H9 (cell line): ENCODE measurements around the gene MSI2. TPM values are rescaled to one million over a fixed set of nuclear protein-coding genes. Genes with fewer than 3 reads are reported as not detected.

Experiments
- DNase-seq: peaks from one replicate; pipeline ENCODE4 v3.0.0-alpha.2; 2017
- H2AFZ ChIP-seq: one replicate; pipeline ENCODE4 v1.6.1; 2013; ENCODE audit warnings: mild to moderate bottlenecking, low read length, control low read depth, moderate library complexity
- H2AK5ac ChIP-seq: 2 replicates; pipeline ENCODE4 v1.6.1; 2013; ENCODE audit warnings: low read length, control low read depth, mixed read lengths; ENCODE audit not compliant: insufficient read length
- H2BK120ac ChIP-seq: one replicate; pipeline ENCODE4 v1.6.1; 2013; ENCODE audit warnings: low read depth, mild to moderate bottlenecking, low read length, control low read depth, inconsistent platforms; ENCODE audit not compliant: poor library complexity, severe bottlenecking
- H2BK12ac ChIP-seq: 2 replicates; pipeline ENCODE4 v1.6.1; 2013; ENCODE audit warnings: low read length, control low read depth, mixed read lengths, low read depth; ENCODE audit not compliant: insufficient read length
- H2BK15ac ChIP-seq: 2 replicates; pipeline ENCODE4 v1.6.1; 2013; ENCODE audit warnings: low read depth, low read length, control low read depth
- H2BK20ac ChIP-seq: one replicate; pipeline ENCODE4 v1.6.1; 2013; ENCODE audit warnings: low read depth, mild to moderate bottlenecking, low read length, control low read depth, inconsistent platforms; ENCODE audit not compliant: poor library complexity, severe bottlenecking
- H2BK5ac ChIP-seq: 2 replicates; pipeline ENCODE4 v1.6.1; 2013; ENCODE audit warnings: low read length, control low read depth, mixed read lengths; ENCODE audit not compliant: insufficient read length
- H3K14ac ChIP-seq: 2 replicates; pipeline ENCODE4 v1.6.1; 2013; ENCODE audit warnings: low read length, control low read depth; ENCODE audit not compliant: insufficient read depth
- H3K18ac ChIP-seq: 2 replicates; pipeline ENCODE4 v1.6.1; 2013; ENCODE audit warnings: low read depth, mild to moderate bottlenecking, mixed read lengths, low read length, control low read depth; ENCODE audit not compliant: insufficient read length
- H3K23ac ChIP-seq: 2 replicates; pipeline ENCODE4 v1.6.1; 2013; ENCODE audit warnings: low read length, control low read depth, mixed read lengths, low read depth; ENCODE audit not compliant: insufficient read length
- H3K23me2 ChIP-seq: 2 replicates; pipeline ENCODE4 v1.6.1; 2013; ENCODE audit warnings: low read depth, mild to moderate bottlenecking, mixed read lengths, low read length, control low read depth; ENCODE audit not compliant: insufficient read length, poor library complexity, severe bottlenecking
- H3K27ac ChIP-seq: 2 replicates; pipeline ENCODE4 v1.5.1; 2013; ENCODE audit warnings: low read length, control low read depth, mixed read lengths, low read depth; ENCODE audit not compliant: insufficient read length
- H3K27me3 ChIP-seq: 2 replicates; pipeline ENCODE4 v1.6.1; 2013; ENCODE audit warnings: low read length, control low read depth, inconsistent platforms; ENCODE audit not compliant: insufficient read depth
- H3K4ac ChIP-seq: 2 replicates; pipeline ENCODE4 v1.6.1; 2013; ENCODE audit warnings: low read depth, mild to moderate bottlenecking, control low read depth, inconsistent platforms, low read length, moderate library complexity
- H3K4me1 ChIP-seq: 2 replicates; pipeline ENCODE4 v1.6.1; 2013; ENCODE audit warnings: low read length, control low read depth, inconsistent platforms; ENCODE audit not compliant: insufficient read depth
- H3K4me2 ChIP-seq: 2 replicates; pipeline ENCODE4 v1.6.1; 2013; ENCODE audit warnings: low read length, control low read depth, mixed read lengths; ENCODE audit not compliant: insufficient read length, insufficient read depth
- H3K56ac ChIP-seq: 2 replicates; pipeline ENCODE4 v1.6.1; 2013; ENCODE audit warnings: low read depth, mild to moderate bottlenecking, mixed read lengths, low read length, control low read depth; ENCODE audit not compliant: insufficient read length
- H3K79me1 ChIP-seq: 2 replicates; pipeline ENCODE4 v1.6.1; 2013; ENCODE audit warnings: low read depth, mild to moderate bottlenecking, moderate library complexity, low read length, control low read depth, inconsistent platforms; ENCODE audit not compliant: insufficient read depth, poor library complexity, severe bottlenecking
- H3K79me2 ChIP-seq: 2 replicates; pipeline ENCODE4 v1.6.1; 2013; ENCODE audit warnings: low read length, control low read depth, inconsistent platforms; ENCODE audit not compliant: insufficient read depth
- H3K9ac ChIP-seq: 2 replicates; pipeline ENCODE4 v1.6.1; 2013; ENCODE audit warnings: low read length, control low read depth, mixed read lengths; ENCODE audit not compliant: insufficient read length; ENCODE audit errors: extremely low read depth
- H3K9me3 ChIP-seq: one replicate; pipeline ENCODE4 v1.6.1; 2013; ENCODE audit warnings: low read depth, low read length, inconsistent platforms; ENCODE audit not compliant: control insufficient read depth
- H3T11ph ChIP-seq: one replicate; pipeline ENCODE4 v1.6.1; 2013; ENCODE audit warnings: mild to moderate bottlenecking, low read length, control low read depth, inconsistent platforms
- H4K20me1 ChIP-seq: one replicate; pipeline ENCODE4 v1.6.1; 2013; ENCODE audit not compliant: control insufficient read depth, insufficient read length, insufficient read depth
- H4K5ac ChIP-seq: 2 replicates; pipeline ENCODE4 v1.6.1; 2013; ENCODE audit warnings: low read depth, mild to moderate bottlenecking, mixed read lengths, low read length, control low read depth; ENCODE audit not compliant: insufficient read length
- H4K8ac ChIP-seq: replicated peaks from 2 replicates; pipeline ENCODE4 v1.6.1; 2013; ENCODE audit warnings: low read length, control low read depth, mixed read lengths, low read depth; ENCODE audit not compliant: insufficient read length
- H4K91ac ChIP-seq: 2 replicates; pipeline ENCODE4 v1.6.1; 2013; ENCODE audit warnings: low read depth, mild to moderate bottlenecking, moderate library complexity, mixed read lengths, low read length, control low read depth; ENCODE audit not compliant: insufficient read length
- H3K27ac Mint-ChIP-seq, 3 experiments: 2 replicates in 2 of 3; 3 replicates in 1 of 3; pipeline ENCODE4 v1.8.0; 2020 to 2021; ENCODE audit warnings: mixed read lengths in 3 of 3, mild to moderate bottlenecking in 1 of 3, moderate library complexity in 1 of 3
- H3K27me3 Mint-ChIP-seq: 2 replicates; pipeline ENCODE4 v1.8.0; 2021; ENCODE audit warnings: low read depth, mild to moderate bottlenecking, moderate library complexity, mixed read lengths
- H3K36me3 Mint-ChIP-seq, 3 experiments: 2 replicates in 2 of 3; 3 replicates in 1 of 3; pipeline ENCODE4 v1.8.0; 2020 to 2021; ENCODE audit warnings: low read depth in 3 of 3, mixed read lengths in 3 of 3; ENCODE audit not compliant: insufficient read depth in 1 of 3
- H3K4me1 Mint-ChIP-seq, 2 experiments: 2 replicates each; pipeline ENCODE4 v1.8.0; 2020; ENCODE audit warnings: mixed read lengths in 2 of 2
- H3K4me3 Mint-ChIP-seq, 2 experiments: 2 replicates in 1 of 2; 3 replicates in 1 of 2; pipeline ENCODE4 v1.8.0; 2020 to 2021; ENCODE audit warnings: mild to moderate bottlenecking in 2 of 2, mixed read lengths in 2 of 2, moderate library complexity in 1 of 2
- H3K9me3 Mint-ChIP-seq, 2 experiments: 2 replicates in 1 of 2; 3 replicates in 1 of 2; pipeline ENCODE4 v1.8.0; 2020; ENCODE audit warnings: mild to moderate bottlenecking in 2 of 2, mixed read lengths in 2 of 2, moderate library complexity in 1 of 2
- WGBS: extraction: QIAGEN DNeasy Blood & Tissue Kit; methylation state at CpG from one replicate; pipeline ENCODE4 v1.1.7; 2013; ENCODE audit warnings: missing lambda C conversion rate, low lambda C conversion rate, mixed read lengths; ENCODE audit not compliant: insufficient read length; ENCODE audit errors: extremely low coverage; 5-methylcytosine and 5-hydroxymethylcytosine counted together
- total RNA-seq: library from RNA; stranded (reverse); gene quantifications from 2 replicates; pipeline ENCODE4 v1.2.1, GENCODE V29; 2021
- TF ChIP-seq, protein P1 (sequence below): fragments of 200-600 bp; sonication (generic); conservative IDR thresholded peaks from 3 replicates; pipeline ENCODE4 v1.8.0; 2021; ENCODE audit warnings: antibody characterized with exemption, mild to moderate bottlenecking

Gene MSI2
- total RNA-seq, 1 experiment from 2014 or later: 98.5 TPM

- Histone ChIP-seq H3K23me2 (no peaks in the 10 kb centered on the region), H3K9ac (no peak overlapping the region), H3T11ph (no peak overlapping the region), H3K56ac (no peak overlapping the region), H2BK12ac (no peak overlapping the region), H3K4ac (no peak overlapping the region), H4K5ac (no peak overlapping the region), H3K27me3 (no peaks in the 10 kb centered on the region), H3K4me1 (peaks cover 12% of the 10 kb centered on the region; the same call in 1 of the 2 replicates), H2BK120ac (no peak overlapping the region), H3K18ac (no peak overlapping the region), H2AK5ac (no peak overlapping the region), H2AFZ (no peak overlapping the region), H2BK15ac (no peak overlapping the region), H3K9me3 (no peaks in the 10 kb centered on the region), H4K91ac (no peak overlapping the region), H3K27ac (no peak overlapping the region), H3K79me2 (no peaks in the 10 kb centered on the region; the same call in 1 of the 2 replicates), H3K14ac (no peak overlapping the region), H2BK5ac (no peak overlapping the region), H4K20me1 (no peaks in the 10 kb centered on the region), H2BK20ac (no peak overlapping the region), H4K8ac (no peak overlapping the region), H3K79me1 (no peaks in the 10 kb centered on the region), H3K4me2 (no peak overlapping the region), H3K23ac (no peak overlapping the region)
- TF ChIP-seq, protein P1, sequence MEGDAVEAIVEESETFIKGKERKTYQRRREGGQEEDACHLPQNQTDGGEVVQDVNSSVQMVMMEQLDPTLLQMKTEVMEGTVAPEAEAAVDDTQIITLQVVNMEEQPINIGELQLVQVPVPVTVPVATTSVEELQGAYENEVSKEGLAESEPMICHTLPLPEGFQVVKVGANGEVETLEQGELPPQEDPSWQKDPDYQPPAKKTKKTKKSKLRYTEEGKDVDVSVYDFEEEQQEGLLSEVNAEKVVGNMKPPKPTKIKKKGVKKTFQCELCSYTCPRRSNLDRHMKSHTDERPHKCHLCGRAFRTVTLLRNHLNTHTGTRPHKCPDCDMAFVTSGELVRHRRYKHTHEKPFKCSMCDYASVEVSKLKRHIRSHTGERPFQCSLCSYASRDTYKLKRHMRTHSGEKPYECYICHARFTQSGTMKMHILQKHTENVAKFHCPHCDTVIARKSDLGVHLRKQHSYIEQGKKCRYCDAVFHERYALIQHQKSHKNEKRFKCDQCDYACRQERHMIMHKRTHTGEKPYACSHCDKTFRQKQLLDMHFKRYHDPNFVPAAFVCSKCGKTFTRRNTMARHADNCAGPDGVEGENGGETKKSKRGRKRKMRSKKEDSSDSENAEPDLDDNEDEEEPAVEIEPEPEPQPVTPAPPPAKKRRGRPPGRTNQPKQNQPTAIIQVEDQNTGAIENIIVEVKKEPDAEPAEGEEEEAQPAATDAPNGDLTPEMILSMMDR: no peak
- Mint-ChIP-seq H3K4me1 (peaks cover 25 to 37% of the 10 kb centered on the region in 2 experiments), H3K27me3 (no peaks in the 10 kb centered on the region; the same call in 1 of the 2 replicates), H3K27ac (peak overlapping the region in 2 of 3 experiments; percentile 6 to 34; a peak in 1 of 7 replicates), H3K9me3 (no peaks in the 10 kb centered on the region), H3K36me3 (peaks cover 0 to 14% (median 4%) of the 10 kb centered on the region in 3 experiments; a peak in 3 of 7 replicates), H3K4me3 (no peak overlapping the region)
- DNase-seq: no peak
- no CpG with 5 or more reads among the region's 10 CpGs for WGBS
These were observed 252.3 kb downstream of the MSI2 start for GRCh38 chr17:57508671-57509070.
